ENCODE measurements around the gene MALT1. TPM values are rescaled to one million over a fixed set of nuclear protein-coding genes. Genes with fewer than 3 reads are reported as not detected.
A peak's percentile ranks its signal among the peaks of the same experiment; 100 is the strongest.

Gene MALT1
- total RNA-seq, 1 donor from 2014 or later: 28.1 TPM

- no peak overlapping the region for H3K4me3 Mint-ChIP-seq (ENCODE audit: unreplicated experiment)
- H3K27me3 Mint-ChIP-seq (ENCODE audit: unreplicated experiment): no peaks in the 10 kb centered on the region
- H3K9me3 Mint-ChIP-seq (ENCODE audit: unreplicated experiment): no peaks in the 10 kb centered on the region
- H3K4me1 Mint-ChIP-seq (ENCODE audit: unreplicated experiment): peaks cover 13% of the 10 kb centered on the region
- no peaks in the 10 kb centered on the region for H3K36me3 Mint-ChIP-seq (ENCODE audit: unreplicated experiment)
- TF ChIP-seq CTCF (IDR thresholded peaks at IDR 0.05): no peak
- no peak for DNase-seq (ENCODE audit: extremely low spot score, unreplicated experiment)
- H3K27ac Mint-ChIP-seq (ENCODE audit: unreplicated experiment): no peak overlapping the region
Observed at GRCh38 chr18:58660915-58661314, 10.3 kb upstream of the MALT1 start.

- peak; percentile 62 for TF ChIP-seq CTCF (IDR thresholded peaks at IDR 0.05)
Observed at GRCh38 chr18:58661423-58661822, 9.8 kb upstream of the MALT1 start.

GRCh38 chr18:58662118-58662517, 9.1 kb upstream of the MALT1 start:
- Mint-ChIP-seq H3K27me3 (ENCODE audit: unreplicated experiment) (no peaks in the 10 kb centered on the region), H3K4me3 (ENCODE audit: unreplicated experiment) (no peak overlapping the region), H3K9me3 (ENCODE audit: unreplicated experiment) (no peaks in the 10 kb centered on the region), H3K36me3 (ENCODE audit: unreplicated experiment) (no peaks in the 10 kb centered on the region), H3K4me1 (ENCODE audit: unreplicated experiment) (peaks cover 17% of the 10 kb centered on the region), H3K27ac (ENCODE audit: unreplicated experiment) (no peak overlapping the region)
- TF ChIP-seq CTCF (IDR thresholded peaks at IDR 0.05): no peak
- DNase-seq (ENCODE audit: extremely low spot score, unreplicated experiment): no peak

More at GRCh38 chr18:58661423-58661822, 9.8 kb upstream of the MALT1 start:
- Mint-ChIP-seq H3K4me1 (ENCODE audit: unreplicated experiment) (peaks cover 17% of the 10 kb centered on the region), H3K27ac (ENCODE audit: unreplicated experiment) (no peak overlapping the region), H3K27me3 (ENCODE audit: unreplicated experiment) (no peaks in the 10 kb centered on the region), H3K36me3 (ENCODE audit: unreplicated experiment) (no peaks in the 10 kb centered on the region), H3K4me3 (ENCODE audit: unreplicated experiment) (no peak overlapping the region), H3K9me3 (ENCODE audit: unreplicated experiment) (no peaks in the 10 kb centered on the region)
- no peak for DNase-seq (ENCODE audit: extremely low spot score, unreplicated experiment)

- peaks cover 19% of the 10 kb centered on the region for H3K4me1 Mint-ChIP-seq (ENCODE audit: unreplicated experiment)
- no peaks in the 10 kb centered on the region for H3K36me3 Mint-ChIP-seq (ENCODE audit: unreplicated experiment)
- TF ChIP-seq CTCF (IDR thresholded peaks at IDR 0.05): no peak
- no peaks in the 10 kb centered on the region for H3K27me3 Mint-ChIP-seq (ENCODE audit: unreplicated experiment)
- no peak overlapping the region for H3K4me3 Mint-ChIP-seq (ENCODE audit: unreplicated experiment)
- DNase-seq (ENCODE audit: extremely low spot score, unreplicated experiment): no peak
- no peaks in the 10 kb centered on the region for H3K9me3 Mint-ChIP-seq (ENCODE audit: unreplicated experiment)
- no peak overlapping the region for H3K27ac Mint-ChIP-seq (ENCODE audit: unreplicated experiment)
Observed at GRCh38 chr18:58666176-58666575, 5.1 kb upstream of the MALT1 start.

- Mint-ChIP-seq H3K27ac (ENCODE audit: unreplicated experiment) (no peak overlapping the region), H3K27me3 (ENCODE audit: unreplicated experiment) (no peaks in the 10 kb centered on the region), H3K9me3 (ENCODE audit: unreplicated experiment) (no peaks in the 10 kb centered on the region), H3K4me3 (ENCODE audit: unreplicated experiment) (no peak overlapping the region), H3K36me3 (ENCODE audit: unreplicated experiment) (no peaks in the 10 kb centered on the region), H3K4me1 (ENCODE audit: unreplicated experiment) (peaks cover 25% of the 10 kb centered on the region)
- TF ChIP-seq CTCF (IDR thresholded peaks at IDR 0.05): no peak
- DNase-seq (ENCODE audit: extremely low spot score, unreplicated experiment): no peak
Observed at GRCh38 chr18:58668211-58668610, 3.1 kb upstream of the MALT1 start.

Measured in osteocyte (in vitro differentiated cells).